Memory B cell (primary cell): ENCODE results near the gene OXCT2.

Source experiments
- ATAC-seq: fragments of 150-1000 bp; cut with Tn5 transposase; 2 replicates; pipeline ENCODE4 v1.10.0; 2021; ENCODE audit warnings: low read depth, mild to moderate bottlenecking, moderate library complexity
- DNase-seq, 2 donors: peaks; one replicate each; pipeline ENCODE4 v3.0.0; 2022; ENCODE audit warnings: low spot score in 2 of 2
- H3K27ac Mint-ChIP-seq: one replicate; pipeline ENCODE4 v1.8.0; 2022; ENCODE audit warnings: mild to moderate bottlenecking, moderate library complexity, mixed read lengths
- H3K27me3 Mint-ChIP-seq: one replicate; pipeline ENCODE4 v1.8.0; 2022; ENCODE audit warnings: mixed read lengths
- H3K36me3 Mint-ChIP-seq: one replicate; pipeline ENCODE4 v1.8.0; 2022; ENCODE audit warnings: mild to moderate bottlenecking, mixed read lengths
- H3K4me1 Mint-ChIP-seq: one replicate; pipeline ENCODE4 v1.8.0; 2022; ENCODE audit warnings: mixed read lengths
- H3K4me3 Mint-ChIP-seq: one replicate; pipeline ENCODE4 v1.8.0; 2022; ENCODE audit warnings: mild to moderate bottlenecking, moderate library complexity, mixed read lengths
- H3K9me3 Mint-ChIP-seq: one replicate; pipeline ENCODE4 v1.8.0; 2022; ENCODE audit warnings: mixed read lengths

Gene OXCT2

GRCh38 chr1:39751595-39751994 is 19.6 kb downstream of the OXCT2 start:
- no peaks in the 10 kb centered on the region for H3K9me3 Mint-ChIP-seq
- no peaks in the 10 kb centered on the region for H3K27me3 Mint-ChIP-seq
- H3K27ac Mint-ChIP-seq: no peak overlapping the region
- H3K4me3 Mint-ChIP-seq: no peak overlapping the region
- DNase-seq (no peak), ATAC-seq (no peak)
- H3K36me3 Mint-ChIP-seq: peaks cover 40% of the 10 kb centered on the region
- H3K4me1 Mint-ChIP-seq: no peaks in the 10 kb centered on the region

GRCh38 chr1:39745016-39745670 is 26.0 kb downstream of the OXCT2 start:
- Mint-ChIP-seq H3K4me3 (no peak overlapping the region), H3K27ac (no peak overlapping the region), H3K27me3 (no peaks in the 10 kb centered on the region), H3K36me3 (peaks cover 55% of the 10 kb centered on the region), H3K4me1 (peaks cover 2% of the 10 kb centered on the region), H3K9me3 (no peaks in the 10 kb centered on the region)
- ATAC-seq (no peak), DNase-seq (no peak)

GRCh38 chr1:39738622-39739366 is 32.4 kb downstream of the OXCT2 start, which contains the start of gene PPIE:
Gene PPIE (plus strand): TSS chr1:39738882. CDS start chr1:39738901, 19 bp downstream.
- DNase-seq: peak; percentile 74 to 83
- H3K36me3 Mint-ChIP-seq: peaks cover 18% of the 10 kb centered on the region
- H3K27me3 Mint-ChIP-seq: peaks cover 13% of the 10 kb centered on the region
- H3K27ac Mint-ChIP-seq: peak within 1 kb of the TSS; percentile 94
- H3K9me3 Mint-ChIP-seq: peaks cover 2% of the 10 kb centered on the region
- H3K4me1 Mint-ChIP-seq: peaks cover 13% of the 10 kb centered on the region
- H3K4me3 Mint-ChIP-seq: peak within 1 kb of the TSS; percentile 93
- peak; percentile 98 for ATAC-seq

GRCh38 chr1:39737546-39738169 is 33.5 kb downstream of the OXCT2 start:
- Mint-ChIP-seq H3K4me1 (peaks cover 13% of the 10 kb centered on the region), H3K36me3 (peaks cover 13% of the 10 kb centered on the region), H3K4me3 (no peak overlapping the region), H3K27me3 (peaks cover 13% of the 10 kb centered on the region), H3K27ac (no peak overlapping the region), H3K9me3 (peaks cover 2% of the 10 kb centered on the region)
- no peak for ATAC-seq
- no peak for DNase-seq

GRCh38 chr1:39735731-39736130 is 35.4 kb downstream of the OXCT2 start:
- Mint-ChIP-seq H3K4me3 (no peak overlapping the region), H3K9me3 (peaks cover 2% of the 10 kb centered on the region), H3K27me3 (peaks cover 15% of the 10 kb centered on the region), H3K36me3 (peaks cover 2% of the 10 kb centered on the region), H3K4me1 (peaks cover 13% of the 10 kb centered on the region), H3K27ac (no peak overlapping the region)
- no peak for DNase-seq
- no peak for ATAC-seq

GRCh38 chr1:39733161-39733560 is 38.0 kb downstream of the OXCT2 start:
- H3K27ac Mint-ChIP-seq: no peak overlapping the region

GRCh38 chr1:39732730-39733129 is 38.4 kb downstream of the OXCT2 start:
- Mint-ChIP-seq H3K27ac (no peak overlapping the region), H3K36me3 (no peaks in the 10 kb centered on the region), H3K4me1 (peaks cover 5% of the 10 kb centered on the region), H3K9me3 (peaks cover 2% of the 10 kb centered on the region), H3K27me3 (peaks cover 21% of the 10 kb centered on the region), H3K4me3 (no peak overlapping the region)
- DNase-seq (no peak), ATAC-seq (no peak)

More at GRCh38 chr1:39733161-39733560, 38.0 kb downstream of the OXCT2 start:
- no peak for ATAC-seq
- Mint-ChIP-seq H3K36me3 (no peaks in the 10 kb centered on the region), H3K4me3 (no peak overlapping the region), H3K4me1 (peaks cover under 1% of the 10 kb centered on the region), H3K27me3 (peaks cover 19% of the 10 kb centered on the region), H3K9me3 (peaks cover 2% of the 10 kb centered on the region)
- no peak for DNase-seq

- H3K27ac Mint-ChIP-seq: no peak overlapping the region
These were observed 41.3 kb downstream of the OXCT2 start for GRCh38 chr1:39729842-39730241.

GRCh38 chr1:39729030-39729429 is 42.1 kb downstream of the OXCT2 start:
- no peak overlapping the region for H3K27ac Mint-ChIP-seq
- peaks cover 13% of the 10 kb centered on the region for H3K27me3 Mint-ChIP-seq
- H3K36me3 Mint-ChIP-seq: no peaks in the 10 kb centered on the region
- no peak for DNase-seq
- H3K9me3 Mint-ChIP-seq: no peaks in the 10 kb centered on the region
- peaks cover 6% of the 10 kb centered on the region for H3K4me1 Mint-ChIP-seq
- no peak for ATAC-seq
- peak overlapping the region; percentile 68 for H3K4me3 Mint-ChIP-seq

More at GRCh38 chr1:39729842-39730241, 41.3 kb downstream of the OXCT2 start:
- H3K4me1 Mint-ChIP-seq: peaks cover 6% of the 10 kb centered on the region
- DNase-seq: no peak
- H3K36me3 Mint-ChIP-seq: no peaks in the 10 kb centered on the region
- ATAC-seq: no peak
- no peaks in the 10 kb centered on the region for H3K9me3 Mint-ChIP-seq
- peaks cover 16% of the 10 kb centered on the region for H3K27me3 Mint-ChIP-seq
- H3K4me3 Mint-ChIP-seq: no peak overlapping the region

- H3K4me3 Mint-ChIP-seq: peak overlapping the region; percentile 85
- peaks cover 6% of the 10 kb centered on the region for H3K4me1 Mint-ChIP-seq
- peaks cover 12% of the 10 kb centered on the region for H3K27me3 Mint-ChIP-seq
- peak overlapping the region; percentile 38 for H3K27ac Mint-ChIP-seq
- ATAC-seq (peak; percentile 80), DNase-seq (no peak)
- H3K9me3 Mint-ChIP-seq: no peaks in the 10 kb centered on the region
- no peaks in the 10 kb centered on the region for H3K36me3 Mint-ChIP-seq
These were observed 43.2 kb downstream of the OXCT2 start for GRCh38 chr1:39727932-39728317.

- DNase-seq: no peak
- peak; percentile 21 for ATAC-seq
These were observed 43.8 kb downstream of the OXCT2 start for GRCh38 chr1:39727221-39727931.

GRCh38 chr1:39726600-39726999 is 44.5 kb downstream of the OXCT2 start:
- no peak for ATAC-seq
- no peak overlapping the region for H3K27ac Mint-ChIP-seq
- no peaks in the 10 kb centered on the region for H3K9me3 Mint-ChIP-seq
- DNase-seq: no peak
- H3K4me1 Mint-ChIP-seq: peaks cover 6% of the 10 kb centered on the region
- peaks cover 11% of the 10 kb centered on the region for H3K27me3 Mint-ChIP-seq
- no peaks in the 10 kb centered on the region for H3K36me3 Mint-ChIP-seq
- H3K4me3 Mint-ChIP-seq: no peak overlapping the region

More at GRCh38 chr1:39727221-39727931, 43.8 kb downstream of the OXCT2 start:
- Mint-ChIP-seq H3K27me3 (peaks cover 12% of the 10 kb centered on the region), H3K27ac (no peak overlapping the region), H3K36me3 (no peaks in the 10 kb centered on the region), H3K4me1 (peaks cover 6% of the 10 kb centered on the region), H3K9me3 (no peaks in the 10 kb centered on the region), H3K4me3 (peak overlapping the region; percentile 85)

GRCh38 chr1:39722495-39722894 is 48.7 kb downstream of the OXCT2 start:
- ATAC-seq (no peak), DNase-seq (no peak)
- Mint-ChIP-seq H3K27ac (no peak overlapping the region), H3K27me3 (peaks cover 11% of the 10 kb centered on the region), H3K36me3 (no peaks in the 10 kb centered on the region), H3K4me1 (peaks cover 2% of the 10 kb centered on the region), H3K4me3 (no peak overlapping the region), H3K9me3 (no peaks in the 10 kb centered on the region)

- no peaks in the 10 kb centered on the region for H3K36me3 Mint-ChIP-seq
- ATAC-seq (no peak), DNase-seq (no peak)
- H3K4me1 Mint-ChIP-seq: peaks cover 2% of the 10 kb centered on the region
- H3K9me3 Mint-ChIP-seq: no peaks in the 10 kb centered on the region
- peaks cover 10% of the 10 kb centered on the region for H3K27me3 Mint-ChIP-seq
- H3K4me3 Mint-ChIP-seq: no peak overlapping the region
- H3K27ac Mint-ChIP-seq: no peak overlapping the region
These were observed 49.5 kb downstream of the OXCT2 start for GRCh38 chr1:39721664-39722063.
